MV-4-11 (cell line): ENCODE measurements around the gene ATXN1.
A peak's percentile ranks its signal among the peaks of the same experiment; 100 is the strongest.

ENCODE experiments used
- DNase-seq: peaks from one replicate; lab custom pipeline; 2025; lab: John Stamatoyannopoulos, UW

The ATXN1 gene

GRCh38 chr6:16743664-16744210 lies 17.5 kb downstream of the ATXN1 start:
- no peak for DNase-seq

GRCh38 chr6:16742116-16742515 lies 19.1 kb downstream of the ATXN1 start:
- DNase-seq = no peak

GRCh38 chr6:16741112-16742016 lies 19.9 kb downstream of the ATXN1 start:
- peak; percentile 66 for DNase-seq

- peak; percentile 27 for DNase-seq
Measured at GRCh38 chr6:16740097-16740496, 21.2 kb downstream of the ATXN1 start.

- DNase-seq = no peak
Measured at GRCh38 chr6:16739329-16739801, 21.9 kb downstream of the ATXN1 start.

GRCh38 chr6:16737925-16738324 lies 23.3 kb downstream of the ATXN1 start:
- DNase-seq = no peak

- DNase-seq = no peak
Measured at GRCh38 chr6:16736856-16737775, 24.1 kb downstream of the ATXN1 start.

GRCh38 chr6:16735014-16735413 lies 26.2 kb downstream of the ATXN1 start:
- DNase-seq = no peak

GRCh38 chr6:16733085-16733484 lies 28.2 kb downstream of the ATXN1 start:
- DNase-seq = no peak

GRCh38 chr6:16731478-16732051 lies 29.7 kb downstream of the ATXN1 start:
- DNase-seq = peak; percentile 39

GRCh38 chr6:16730738-16731477 lies 30.4 kb downstream of the ATXN1 start:
- peak; percentile 39 for DNase-seq

- no peak for DNase-seq
Measured at GRCh38 chr6:16729744-16730143, 31.5 kb downstream of the ATXN1 start.

- DNase-seq = peak; percentile 95
Measured at GRCh38 chr6:16729183-16729691, 32.0 kb downstream of the ATXN1 start.

GRCh38 chr6:16728513-16729182 lies 32.6 kb downstream of the ATXN1 start:
- DNase-seq = no peak

- peak; percentile 91 for DNase-seq
Measured at GRCh38 chr6:16727996-16728395, 33.3 kb downstream of the ATXN1 start.

- DNase-seq = peak; percentile 61
Measured at GRCh38 chr6:16725145-16725864, 36.0 kb downstream of the ATXN1 start.

- peak; percentile 26 for DNase-seq
Measured at GRCh38 chr6:16723826-16724225, 37.4 kb downstream of the ATXN1 start.

- no peak for DNase-seq
Measured at GRCh38 chr6:16723402-16723801, 37.9 kb downstream of the ATXN1 start.

GRCh38 chr6:16722630-16723029 lies 38.6 kb downstream of the ATXN1 start:
- no peak for DNase-seq

- DNase-seq = peak; percentile 27
Measured at GRCh38 chr6:16721977-16722376, 39.3 kb downstream of the ATXN1 start.
